OCI-LY1 (cell line): ENCODE measurements around the gene BMP5.

Experiments used
- CTCF ChIP-seq: fragments of 200-600 bp; sonication (generic), shearing (Covaris generic); IDR thresholded peaks from 2 replicates; pipeline ENCODE4 v1.5.1; 2017; ENCODE audit warnings: mild to moderate bottlenecking, antibody characterized with exemption, low read length, moderate library complexity, mixed read lengths
- EZH2 ChIP-seq: fragments of 200-600 bp; sonication (generic), shearing (Covaris generic); IDR thresholded peaks from 2 replicates; pipeline ENCODE4 v1.8.0; 2017; ENCODE audit warnings: borderline replicate concordance, mixed run types, mild to moderate bottlenecking, antibody characterized with exemption, low read length, moderate library complexity, mixed read lengths

GRCh38 chr6:55734256-55734655 lies 141.1 kb downstream of the BMP5 start:
- TF ChIP-seq CTCF (no peak), EZH2 (no peak)
